GM11168 (cell line): Measurements from ENCODE around the gene FEZ2.

Experiments
- in situ Hi-C: fragments of 300-500 bp; cut with MboI; formaldehyde crosslinking; loops from one replicate; pipeline ENCODE4 v1.12.0; 2022; ENCODE audit warnings: low sequenced_read_pairs; ENCODE audit not compliant: unreplicated experiment

FEZ2 gene

DNA sequence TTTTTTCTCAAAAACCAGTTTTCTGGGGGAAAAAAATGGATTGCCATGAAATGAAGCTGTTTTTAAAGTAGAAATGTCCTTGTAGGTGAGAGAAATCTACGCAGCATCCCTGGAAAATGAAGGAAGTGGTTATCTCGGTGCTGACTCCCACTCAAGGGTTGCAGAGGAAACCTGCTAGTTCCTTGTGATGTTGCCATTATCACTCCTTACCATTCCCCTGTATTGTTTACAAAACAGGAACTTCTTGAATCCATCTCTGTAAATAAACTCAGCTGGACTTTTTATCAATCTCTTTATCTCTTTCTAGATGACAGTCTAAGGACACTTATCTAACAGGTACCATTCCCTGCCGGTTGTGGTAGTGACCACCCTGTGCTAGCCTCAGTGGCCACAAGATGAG is 61.2 kb downstream of the FEZ2 start:
- in situ Hi-C loops = no loop called here

- in situ Hi-C loops = no loop called here
Observed at GRCh38 chr2:36535099-36535498, 62.9 kb downstream of the FEZ2 start.

GRCh38 chr2:36534275-36534799 is 63.6 kb downstream of the FEZ2 start:
- in situ Hi-C loops = no loop called here

DNA sequence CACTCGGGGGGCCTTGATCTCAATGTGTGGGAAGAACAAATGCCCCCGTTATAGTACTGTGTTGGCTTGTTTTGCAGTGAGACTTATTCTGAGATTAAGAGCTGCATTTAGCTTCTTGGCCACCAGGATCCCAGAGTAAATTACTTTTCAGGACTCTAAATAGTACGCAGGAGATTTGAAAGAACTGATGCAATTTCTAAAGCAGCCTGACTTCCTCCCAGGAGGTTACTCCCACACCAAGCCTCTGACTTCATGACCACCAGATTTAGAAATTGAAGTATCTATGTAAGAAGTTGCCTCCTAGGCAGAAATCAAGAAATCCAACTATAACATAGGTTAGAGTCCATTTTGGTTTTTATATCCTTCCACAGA is 67.0 kb downstream of the FEZ2 start:
- in situ Hi-C loops = no loop called here

DNA sequence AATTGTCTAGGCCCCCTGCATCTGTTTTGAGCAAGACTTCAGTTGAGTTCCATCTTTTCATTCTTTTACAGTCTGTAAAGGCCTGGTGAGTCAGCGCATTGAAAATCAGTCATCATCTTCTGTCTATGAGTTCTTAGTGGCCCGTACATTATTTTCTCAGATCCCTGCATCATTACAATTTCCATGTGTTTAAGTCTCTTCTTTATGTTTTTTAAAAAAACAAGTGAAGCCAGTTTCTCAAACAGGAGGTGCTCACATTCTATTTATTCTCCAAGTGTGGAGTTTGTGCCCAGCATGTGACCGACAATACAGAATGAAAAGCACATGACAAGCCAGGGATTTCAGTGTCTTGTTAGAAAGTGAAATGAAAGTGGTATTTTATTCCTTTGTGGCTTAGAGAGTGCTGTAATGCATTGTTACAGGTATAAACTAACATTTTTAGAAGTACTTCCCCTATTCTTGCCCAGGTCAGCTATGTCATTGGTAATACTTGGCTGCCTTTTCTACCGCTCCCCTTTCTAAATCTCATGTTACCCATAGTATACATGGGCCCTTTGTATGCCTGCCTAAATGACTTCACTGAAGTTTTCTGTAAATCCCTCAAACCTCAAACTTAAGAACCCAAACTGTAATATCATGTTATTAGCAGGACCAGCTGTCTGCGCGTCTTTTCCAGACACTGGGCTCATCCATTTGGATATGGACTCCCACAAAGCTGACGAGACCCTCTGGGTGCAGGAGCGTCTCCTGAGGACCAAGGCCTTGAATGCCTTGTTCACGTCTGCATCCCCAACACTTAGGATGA is 67.6 kb downstream of the FEZ2 start:
- in situ Hi-C loops = no loop called here

GRCh38 chr2:36528766-36529392 is 69.1 kb downstream of the FEZ2 start:
- in situ Hi-C loops = no loop called here

DNA sequence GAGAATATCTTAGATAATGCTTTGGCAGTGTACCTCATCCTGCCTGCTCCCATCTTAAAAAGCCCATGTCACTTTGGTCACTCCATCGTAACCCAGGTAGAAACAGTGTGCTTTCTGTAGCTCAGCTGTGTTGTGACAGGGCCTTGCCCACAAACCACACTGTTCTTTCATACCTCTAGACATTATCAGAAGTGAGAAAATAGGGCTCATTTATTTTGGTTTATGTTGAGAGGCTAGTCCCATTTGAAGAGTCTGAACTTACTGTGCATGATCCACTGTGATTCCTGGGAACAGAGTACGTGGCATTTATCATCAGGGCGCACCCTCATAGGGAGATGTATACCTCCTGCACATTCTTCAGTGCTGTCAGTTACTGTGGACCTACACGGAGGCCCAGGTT is 69.7 kb downstream of the FEZ2 start:
- in situ Hi-C loops = no loop called here

DNA sequence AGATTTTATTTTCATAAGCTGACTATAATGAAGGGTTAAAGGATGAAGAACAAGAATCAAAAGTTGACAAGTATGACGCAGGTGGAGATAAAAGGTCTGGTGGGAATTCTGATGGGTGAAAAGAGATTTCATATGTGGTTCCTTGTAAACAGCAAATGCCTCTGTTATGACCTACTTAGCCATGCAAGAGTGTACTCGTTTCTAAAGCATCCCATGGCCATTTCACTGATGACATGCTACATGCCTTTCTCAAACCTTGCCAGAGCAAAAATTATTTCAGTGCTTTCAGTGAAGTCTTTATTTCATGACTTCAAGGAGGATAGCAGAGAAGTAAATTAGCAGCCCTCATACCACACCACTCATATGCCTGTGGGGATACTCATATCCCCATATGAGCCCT is 71.7 kb downstream of the FEZ2 start:
- in situ Hi-C loops = no loop called here

DNA sequence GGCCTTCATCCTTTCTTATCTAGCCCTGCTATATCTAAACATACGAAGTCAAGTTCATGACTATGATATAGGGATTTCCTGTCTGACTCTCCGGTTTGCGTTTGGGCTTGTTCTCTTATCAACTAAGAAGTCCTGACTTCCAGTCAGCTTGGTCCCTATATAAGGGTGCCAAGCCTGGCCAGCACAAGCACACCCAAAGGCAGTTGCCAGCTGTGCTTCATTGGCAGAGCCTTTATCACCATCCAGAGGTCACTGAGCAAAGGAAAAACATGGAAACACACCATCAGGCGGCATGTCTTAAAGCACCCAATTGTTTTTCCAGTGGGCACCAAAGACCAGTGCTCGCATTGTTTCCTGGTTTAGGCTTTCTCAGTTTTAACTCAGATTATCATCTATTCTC is 72.7 kb downstream of the FEZ2 start:
- in situ Hi-C loops = no loop called here

DNA sequence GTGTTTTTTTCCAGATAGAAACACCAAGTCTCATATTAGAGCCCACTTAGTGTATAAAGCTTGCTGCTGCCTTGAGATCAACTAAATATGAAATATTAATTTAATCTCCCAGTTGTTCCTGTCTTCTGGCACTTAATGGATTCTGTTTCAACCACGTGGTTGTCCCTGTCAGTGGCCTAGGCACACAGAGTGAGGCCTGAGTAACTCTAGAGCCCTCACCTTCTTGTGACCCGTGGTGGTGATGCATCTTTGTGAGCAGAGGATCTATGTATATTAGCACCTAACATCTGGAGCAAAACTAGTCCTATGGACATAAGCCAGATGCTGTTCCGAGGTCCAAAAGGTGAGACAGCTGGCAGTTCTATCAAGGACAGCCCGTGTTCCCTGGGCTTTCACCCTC is 74.8 kb downstream of the FEZ2 start:
- in situ Hi-C loops = no loop called here

DNA sequence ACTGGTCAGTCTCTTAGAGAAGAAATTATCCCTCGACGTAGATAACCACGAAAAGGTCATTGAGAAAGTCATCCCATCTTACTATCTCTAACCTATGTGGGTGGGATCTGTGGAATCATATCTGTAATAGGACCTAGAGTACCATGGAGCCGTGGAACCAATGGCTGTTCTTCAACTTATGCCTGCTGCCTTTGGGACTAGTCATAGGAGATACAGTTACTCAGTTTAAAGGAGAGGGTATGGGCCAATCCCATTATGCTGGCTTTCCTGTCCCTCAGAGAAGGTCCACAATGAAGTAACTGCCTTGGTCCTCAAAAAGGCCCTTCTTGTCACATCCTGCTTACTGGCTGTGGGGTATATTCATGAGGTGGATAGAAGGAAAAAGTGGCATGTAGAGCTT is 77.5 kb downstream of the FEZ2 start:
- in situ Hi-C loops = no loop called here

GRCh38 chr2:36516136-36516870 is 81.7 kb downstream of the FEZ2 start:
- in situ Hi-C loops = no loop called here

DNA sequence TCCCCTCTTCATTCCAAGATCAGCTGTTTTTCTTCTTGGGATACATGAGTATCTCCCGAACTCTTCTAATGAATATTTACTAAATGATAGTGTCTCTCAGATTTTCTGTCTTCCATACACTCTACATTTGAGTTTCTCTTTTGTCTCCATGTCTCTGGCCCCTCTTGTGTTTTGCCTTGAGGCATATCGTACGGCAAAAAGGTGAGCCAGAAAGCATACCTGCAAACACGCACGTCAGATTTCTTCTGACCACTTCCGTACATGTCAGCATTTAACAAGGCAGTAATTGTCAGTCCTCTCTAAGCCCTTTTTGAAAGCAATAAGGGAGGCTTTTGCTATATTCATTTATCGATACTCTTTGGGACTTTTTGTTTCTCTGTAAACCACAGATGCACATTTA is 82.4 kb downstream of the FEZ2 start:
- in situ Hi-C loops = no loop called here

DNA sequence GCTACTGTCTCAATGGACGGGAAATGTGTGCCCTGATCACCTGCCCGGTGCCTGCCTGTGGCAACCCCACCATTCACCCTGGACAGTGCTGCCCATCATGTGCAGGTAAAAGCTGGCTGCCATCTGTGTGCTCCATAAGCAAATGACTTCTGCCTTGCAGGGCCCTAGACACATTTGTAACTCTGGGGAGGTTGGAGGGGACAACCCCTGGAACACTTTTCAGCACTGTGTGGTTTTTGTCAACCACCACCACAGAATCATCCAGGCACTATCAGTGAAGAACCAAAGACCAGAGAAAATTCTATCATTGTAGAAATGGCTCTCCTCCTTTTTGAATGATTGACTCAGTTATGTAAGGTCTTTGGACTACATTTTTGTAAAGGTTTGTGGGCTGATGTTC is 84.3 kb downstream of the FEZ2 start:
- in situ Hi-C loops = no loop called here

DNA sequence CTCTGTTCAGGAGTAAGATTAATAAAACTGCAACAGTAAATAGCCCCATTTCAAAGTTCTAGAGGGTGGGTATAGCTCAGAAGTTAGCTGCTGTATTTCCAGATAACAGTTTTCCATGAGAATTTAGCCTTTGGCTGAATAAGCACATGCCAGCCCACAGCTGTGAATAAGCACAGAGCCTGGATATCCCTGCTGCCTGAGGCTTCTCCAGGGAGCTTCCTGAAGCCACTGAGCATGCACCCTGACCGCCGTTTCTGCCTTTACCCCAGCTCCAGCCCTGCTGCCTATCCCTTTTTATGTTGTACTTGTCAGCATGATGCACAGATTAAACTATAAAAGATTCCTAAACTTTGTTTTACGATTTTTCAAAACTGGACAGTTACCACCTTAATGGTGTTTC is 85.3 kb downstream of the FEZ2 start:
- in situ Hi-C loops = no loop called here

DNA sequence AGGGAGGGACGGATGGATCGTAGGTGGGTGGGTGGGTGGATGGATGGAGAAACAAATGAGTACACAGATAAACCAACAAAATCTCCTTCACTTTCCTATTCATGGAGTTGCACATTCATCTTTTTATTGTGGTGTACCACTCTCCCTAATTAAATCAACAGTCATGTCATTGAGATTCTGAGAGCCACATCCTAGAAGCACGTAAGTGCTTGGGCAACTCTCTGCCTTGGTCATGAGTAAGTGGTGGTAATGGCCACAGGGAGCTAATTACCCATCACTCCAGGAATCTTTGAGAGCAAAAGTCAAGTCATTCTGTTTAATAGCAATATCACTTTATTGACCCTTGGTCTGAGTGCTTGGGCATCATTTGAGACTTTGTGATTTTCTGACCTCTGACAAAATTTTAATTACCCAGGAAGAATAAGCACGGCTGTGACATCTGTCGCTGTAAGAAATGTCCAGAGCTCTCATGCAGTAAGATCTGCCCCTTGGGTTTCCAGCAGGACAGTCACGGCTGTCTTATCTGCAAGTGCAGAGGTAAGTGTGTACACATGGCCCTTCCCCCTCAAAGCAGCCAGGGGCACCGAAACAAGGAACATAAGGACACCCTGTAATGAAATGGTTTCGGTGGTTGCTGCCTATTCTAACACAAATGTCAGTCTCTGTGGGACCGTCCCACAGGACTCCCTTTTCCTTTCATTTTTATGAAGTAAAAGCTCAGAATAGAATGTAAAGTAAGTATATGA is 85.9 kb downstream of the FEZ2 start:
- in situ Hi-C loops = no loop called here

DNA sequence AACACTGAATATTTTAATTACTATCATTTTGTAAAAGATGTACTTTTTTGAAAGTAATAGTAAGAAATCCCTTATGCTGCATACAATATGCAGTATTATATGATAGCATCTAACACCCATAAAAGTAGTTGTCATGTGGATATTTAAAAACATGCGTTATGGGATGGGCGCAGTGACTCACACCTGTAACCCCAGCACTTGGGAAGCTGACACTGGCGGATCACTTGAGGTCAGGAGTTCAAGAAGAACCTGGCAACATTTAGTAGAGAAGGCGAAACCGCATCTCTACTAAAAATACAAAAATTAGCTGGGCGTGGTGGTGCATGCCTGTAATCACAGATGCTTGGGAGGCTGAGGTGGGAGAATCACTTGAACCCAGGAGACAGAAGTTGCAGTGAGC is 88.9 kb downstream of the FEZ2 start:
- in situ Hi-C loops = no loop called here

DNA sequence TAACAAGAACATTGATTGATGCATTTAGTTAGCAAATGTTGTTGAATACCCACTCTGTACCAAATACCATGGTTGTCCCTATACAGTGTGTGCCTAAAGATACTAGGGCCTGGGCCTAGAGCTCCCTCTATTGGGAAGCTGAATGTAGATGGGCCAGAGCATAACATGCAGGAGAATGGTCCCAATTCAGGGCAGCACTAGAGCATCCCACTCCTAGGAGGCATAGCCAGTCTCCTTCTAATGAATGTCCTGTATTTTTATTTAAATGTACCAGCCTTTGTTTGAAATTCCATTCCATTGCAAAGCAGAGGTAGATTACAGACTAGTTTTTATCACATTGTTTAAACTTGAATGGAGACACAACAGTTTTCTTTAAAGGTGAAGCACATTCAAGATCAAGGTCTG is 90.6 kb downstream of the FEZ2 start:
- in situ Hi-C loops = no loop called here
